HG02973 (cell line): Measurements from ENCODE around the gene TDG.
"Not testable (repeated sequence)": the region's sequence is repeated elsewhere in the genome, so short reads cannot be mapped to it uniquely, and the experiment has no call there.

Experiments
- ATAC-seq: cut with Tn5 transposase; IDR thresholded peaks from one replicate; pipeline ENCODE4 v1.9.1; 2021; ENCODE audit warnings: moderate library complexity; ENCODE audit not compliant: unreplicated experiment

Gene TDG

GRCh38 chr12:104012331-104012730 is 46.7 kb downstream of the TDG start:
- ATAC-seq: no peak

- not testable (repeated sequence) for ATAC-seq
Observed at GRCh38 chr12:104021862-104022261, 56.2 kb downstream of the TDG start.

GRCh38 chr12:104022786-104023185 is 57.1 kb downstream of the TDG start:
- no peak for ATAC-seq

- no peak for ATAC-seq
Observed at GRCh38 chr12:104023710-104024109, 58.0 kb downstream of the TDG start.

- ATAC-seq: no peak
Observed at GRCh38 chr12:104024348-104024747, 58.7 kb downstream of the TDG start.

- no peak for ATAC-seq
Observed at GRCh38 chr12:104025771-104026170, 60.1 kb downstream of the TDG start.

GRCh38 chr12:104026841-104027599 is 61.3 kb downstream of the TDG start:
- ATAC-seq: no peak

GRCh38 chr12:104030596-104030995 is 64.9 kb downstream of the TDG start:
- ATAC-seq: not testable (repeated sequence)

- ATAC-seq: not testable (repeated sequence)
Observed at GRCh38 chr12:104036143-104036542, 70.5 kb downstream of the TDG start.
